Measurements from ENCODE around the gene MYCT1.
"Not testable (repeated sequence)": the region's sequence is repeated elsewhere in the genome, so short reads cannot be mapped to it uniquely, and the experiment has no call there.

The MYCT1 gene

GRCh38 chr6:152695372-152696045, 2.2 kb upstream of the MYCT1 start:
- H3K36me3 ChIP-seq (ENCODE audit: insufficient read depth, low read length): no peaks in the 10 kb centered on the region
- H3K27ac ChIP-seq (ENCODE audit: low read depth, low read length): no peak overlapping the region
- no peaks in the 10 kb centered on the region for H3K4me1 ChIP-seq (ENCODE audit: insufficient read depth, low read length)
- no peak overlapping the region for H3K4me3 ChIP-seq (ENCODE audit: low read depth in 1 of 2, low read length in 2 of 2)
- H3K27me3 ChIP-seq (ENCODE audit: control insufficient read depth in 1 of 2, insufficient read depth in 2 of 2, low read length in 2 of 2): no peaks in the 10 kb centered on the region
- no peaks in the 10 kb centered on the region for H3K9me3 ChIP-seq (ENCODE audit: low read length)
- no peak overlapping the region for H3K9ac ChIP-seq (ENCODE audit: low read length)

- no peaks in the 10 kb centered on the region for H3K9me3 ChIP-seq (ENCODE audit: low read length)
- H3K4me3 ChIP-seq (ENCODE audit: low read depth in 1 of 2, low read length in 2 of 2): no peak overlapping the region
- no peaks in the 10 kb centered on the region for H3K36me3 ChIP-seq (ENCODE audit: insufficient read depth, low read length)
- H3K9ac ChIP-seq (ENCODE audit: low read length): no peak overlapping the region
- H3K4me1 ChIP-seq (ENCODE audit: insufficient read depth, low read length): no peaks in the 10 kb centered on the region
- no peak overlapping the region for H3K27ac ChIP-seq (ENCODE audit: low read depth, low read length)
- no peaks in the 10 kb centered on the region for H3K27me3 ChIP-seq (ENCODE audit: control insufficient read depth in 1 of 2, insufficient read depth in 2 of 2, low read length in 2 of 2)
Measured at GRCh38 chr6:152696522-152696921, 1.2 kb upstream of the MYCT1 start.

- Histone ChIP-seq H3K27ac (ENCODE audit: low read depth, low read length) (no peak overlapping the region), H3K9ac (ENCODE audit: low read length) (no peak overlapping the region), H3K27me3 (ENCODE audit: control insufficient read depth in 1 of 2, insufficient read depth in 2 of 2, low read length in 2 of 2) (no peaks in the 10 kb centered on the region), H3K9me3 (ENCODE audit: low read length) (no peaks in the 10 kb centered on the region), H3K36me3 (ENCODE audit: insufficient read depth, low read length) (no peaks in the 10 kb centered on the region), H3K4me1 (ENCODE audit: insufficient read depth, low read length) (no peaks in the 10 kb centered on the region), H3K4me3 (ENCODE audit: low read depth in 1 of 2, low read length in 2 of 2) (no peak overlapping the region)
Measured at GRCh38 chr6:152698692-152699091, 995 bp downstream of the MYCT1 start.

GRCh38 chr6:152700427-152700826, 2.7 kb downstream of the MYCT1 start:
- no peaks in the 10 kb centered on the region for H3K9me3 ChIP-seq (ENCODE audit: low read length)
- no peak overlapping the region for H3K4me3 ChIP-seq (ENCODE audit: low read depth in 1 of 2, low read length in 2 of 2)
- no peaks in the 10 kb centered on the region for H3K4me1 ChIP-seq (ENCODE audit: insufficient read depth, low read length)
- H3K36me3 ChIP-seq (ENCODE audit: insufficient read depth, low read length): no peaks in the 10 kb centered on the region
- H3K9ac ChIP-seq (ENCODE audit: low read length): no peak overlapping the region
- H3K27ac ChIP-seq (ENCODE audit: low read depth, low read length): no peak overlapping the region
- H3K27me3 ChIP-seq (ENCODE audit: control insufficient read depth in 1 of 2, insufficient read depth in 2 of 2, low read length in 2 of 2): no peaks in the 10 kb centered on the region

GRCh38 chr6:152701081-152701862, 3.6 kb downstream of the MYCT1 start:
- H3K36me3 ChIP-seq (ENCODE audit: insufficient read depth, low read length): no peaks in the 10 kb centered on the region
- H3K9me3 ChIP-seq (ENCODE audit: low read length): no peaks in the 10 kb centered on the region
- H3K4me3 ChIP-seq (ENCODE audit: low read depth in 1 of 2, low read length in 2 of 2): no peak overlapping the region
- H3K4me1 ChIP-seq (ENCODE audit: insufficient read depth, low read length): no peaks in the 10 kb centered on the region
- no peaks in the 10 kb centered on the region for H3K27me3 ChIP-seq (ENCODE audit: control insufficient read depth in 1 of 2, insufficient read depth in 2 of 2, low read length in 2 of 2)
- no peak overlapping the region for H3K27ac ChIP-seq (ENCODE audit: low read depth, low read length)
- H3K9ac ChIP-seq (ENCODE audit: low read length): no peak overlapping the region

GRCh38 chr6:152701863-152702401, 4.2 kb downstream of the MYCT1 start:
- H3K9me3 ChIP-seq (ENCODE audit: low read length): no peaks in the 10 kb centered on the region
- no peaks in the 10 kb centered on the region for H3K4me1 ChIP-seq (ENCODE audit: insufficient read depth, low read length)
- no peak overlapping the region for H3K4me3 ChIP-seq (ENCODE audit: low read depth in 1 of 2, low read length in 2 of 2)
- no peaks in the 10 kb centered on the region for H3K36me3 ChIP-seq (ENCODE audit: insufficient read depth, low read length)
- H3K27ac ChIP-seq (ENCODE audit: low read depth, low read length): no peak overlapping the region
- H3K27me3 ChIP-seq (ENCODE audit: control insufficient read depth in 1 of 2, insufficient read depth in 2 of 2, low read length in 2 of 2): no peaks in the 10 kb centered on the region
- no peak overlapping the region for H3K9ac ChIP-seq (ENCODE audit: low read length)

- H3K9ac ChIP-seq (ENCODE audit: low read length); H3K27ac ChIP-seq (ENCODE audit: low read depth, low read length); H3K36me3 ChIP-seq (ENCODE audit: insufficient read depth, low read length); H3K4me3 ChIP-seq (ENCODE audit: low read depth in 1 of 2, low read length in 2 of 2); H3K4me1 ChIP-seq (ENCODE audit: insufficient read depth, low read length); H3K9me3 ChIP-seq (ENCODE audit: low read length); H3K27me3 ChIP-seq (ENCODE audit: control insufficient read depth in 1 of 2, insufficient read depth in 2 of 2, low read length in 2 of 2): not testable (repeated sequence)
Measured at GRCh38 chr6:152703750-152704149, 6.1 kb downstream of the MYCT1 start.

GRCh38 chr6:152705327-152705726, 7.6 kb downstream of the MYCT1 start:
- Histone ChIP-seq H3K27me3 (ENCODE audit: control insufficient read depth in 1 of 2, insufficient read depth in 2 of 2, low read length in 2 of 2) (no peaks in the 10 kb centered on the region), H3K9ac (ENCODE audit: low read length) (no peak overlapping the region), H3K27ac (ENCODE audit: low read depth, low read length) (no peak overlapping the region), H3K4me3 (ENCODE audit: low read depth in 1 of 2, low read length in 2 of 2) (no peak overlapping the region), H3K9me3 (ENCODE audit: low read length) (no peaks in the 10 kb centered on the region), H3K4me1 (ENCODE audit: insufficient read depth, low read length) (no peaks in the 10 kb centered on the region), H3K36me3 (ENCODE audit: insufficient read depth, low read length) (no peaks in the 10 kb centered on the region)

- Histone ChIP-seq H3K4me1 (ENCODE audit: insufficient read depth, low read length) (no peaks in the 10 kb centered on the region), H3K9me3 (ENCODE audit: low read length) (no peaks in the 10 kb centered on the region), H3K36me3 (ENCODE audit: insufficient read depth, low read length) (no peaks in the 10 kb centered on the region), H3K4me3 (ENCODE audit: low read depth in 1 of 2, low read length in 2 of 2) (no peak overlapping the region), H3K27me3 (ENCODE audit: control insufficient read depth in 1 of 2, insufficient read depth in 2 of 2, low read length in 2 of 2) (no peaks in the 10 kb centered on the region), H3K27ac (ENCODE audit: low read depth, low read length) (no peak overlapping the region), H3K9ac (ENCODE audit: low read length) (no peak overlapping the region)
Measured at GRCh38 chr6:152716322-152716721, 18.6 kb downstream of the MYCT1 start.

- no peaks in the 10 kb centered on the region for H3K9me3 ChIP-seq (ENCODE audit: low read length)
- H3K4me1 ChIP-seq (ENCODE audit: insufficient read depth, low read length): no peaks in the 10 kb centered on the region
- H3K4me3 ChIP-seq (ENCODE audit: low read depth in 1 of 2, low read length in 2 of 2): no peak overlapping the region
- no peaks in the 10 kb centered on the region for H3K36me3 ChIP-seq (ENCODE audit: insufficient read depth, low read length)
- H3K27ac ChIP-seq (ENCODE audit: low read depth, low read length): no peak overlapping the region
- no peaks in the 10 kb centered on the region for H3K27me3 ChIP-seq (ENCODE audit: control insufficient read depth in 1 of 2, insufficient read depth in 2 of 2, low read length in 2 of 2)
- H3K9ac ChIP-seq (ENCODE audit: low read length): no peak overlapping the region
Measured at GRCh38 chr6:152720974-152721373, 23.3 kb downstream of the MYCT1 start.

- H3K4me1 ChIP-seq (ENCODE audit: insufficient read depth, low read length): no peaks in the 10 kb centered on the region
- no peaks in the 10 kb centered on the region for H3K36me3 ChIP-seq (ENCODE audit: insufficient read depth, low read length)
- no peak overlapping the region for H3K4me3 ChIP-seq (ENCODE audit: low read depth in 1 of 2, low read length in 2 of 2)
- no peaks in the 10 kb centered on the region for H3K27me3 ChIP-seq (ENCODE audit: control insufficient read depth in 1 of 2, insufficient read depth in 2 of 2, low read length in 2 of 2)
- H3K9ac ChIP-seq (ENCODE audit: low read length): no peak overlapping the region
- no peak overlapping the region for H3K27ac ChIP-seq (ENCODE audit: low read depth, low read length)
- no peaks in the 10 kb centered on the region for H3K9me3 ChIP-seq (ENCODE audit: low read length)
Measured at GRCh38 chr6:152721956-152722355, 24.3 kb downstream of the MYCT1 start.

Measured in muscle layer of colon (tissue), 2 donors.